ENCODE data around the gene ATG2B. TPM values are rescaled to one million over a fixed set of nuclear protein-coding genes. Genes with fewer than 3 reads are reported as not detected.

ATG2B gene
- total and polyA plus RNA-seq, 2 of the 4 experiments (the other 2 are of a cell fraction) = 6.9 to 22.0 TPM

- no TSS peak for BruUV-seq (replicated peaks)
- H3K4me2 ChIP-seq (ENCODE audit: low read depth, low read length) = no peak overlapping the region
- DNase-seq = peak; percentile 65
- H4K5ac ChIP-seq (ENCODE audit: low read depth, low read length) = no peak overlapping the region
- no peak overlapping the region for H2BK20ac ChIP-seq (ENCODE audit: low read depth, low read length)
- H3K9me1 ChIP-seq (ENCODE audit: insufficient read depth, low read length) = peaks cover 4% of the 10 kb centered on the region; the same call in 1 of the 2 replicates
- no peak overlapping the region for H3K4me3 ChIP-seq (ENCODE audit: insufficient read depth, low read depth, low read length)
- no peaks in the 10 kb centered on the region for H3K4me1 ChIP-seq (ENCODE audit: control insufficient read depth, insufficient read depth, low read length)
- peak; percentile 88 for ATAC-seq (ENCODE audit: low read depth)
- no peak overlapping the region for H3K27ac ChIP-seq (ENCODE audit: insufficient read depth, low read length)
- H2BK5ac ChIP-seq (ENCODE audit: low read depth, low read length, poor library complexity, severe bottlenecking) = no peak overlapping the region
- H2AFZ ChIP-seq (replicated peaks; ENCODE audit: low read length, poor library complexity) = no peak overlapping the region
- peaks cover 6% of the 10 kb centered on the region for H3K36me3 ChIP-seq (ENCODE audit: control insufficient read depth, insufficient read depth, low read length)
- H3K14ac ChIP-seq (replicated peaks; ENCODE audit: low read depth, low read length) = no peak overlapping the region
- H2AK9ac ChIP-seq (replicated peaks; ENCODE audit: low read depth, low read length, poor library complexity) = no peak overlapping the region
- peaks cover 0 to 13% of the 10 kb centered on the region in 2 experiments; a peak in 2 of 4 replicates for H3K79me1 ChIP-seq (ENCODE audit: low read depth in 1 of 2, low read length in 2 of 2)
- no peaks in the 10 kb centered on the region for H3K27me3 ChIP-seq (ENCODE audit: control insufficient read depth, insufficient read depth, low read length)
- H4K8ac ChIP-seq (ENCODE audit: low read depth in 2 of 2, low read length in 2 of 2) = no peak overlapping the region
- no peak overlapping the region for H3K23ac ChIP-seq (ENCODE audit: low read depth, low read length)
- intact Hi-C loops (cut with micrococcal nuclease) (no loop called here), in situ Hi-C loops (cut with MboI; ENCODE audit: low sequenced_read_pairs) (no loop called here), dilution Hi-C loops (cut with HindIII; ENCODE audit: low sequenced_read_pairs, unreplicated experiment) (no loop called here)
- no peaks in the 10 kb centered on the region for H4K20me1 ChIP-seq (ENCODE audit: insufficient read depth, low read length)
- TF ChIP-seq RCOR1 (IDR thresholded peaks at IDR 0.05; ENCODE audit: insufficient replicate concordance, low read length) = no peak
- peak; percentile 18; the same call in 1 of the 2 replicates for TF ChIP-seq MAFK (IDR thresholded peaks at IDR 0.05; ENCODE audit: low read depth, low read length)
- no peak for TF ChIP-seq POLR2A (IDR thresholded peaks at IDR 0.05; ENCODE audit: low read depth, low read length)
- no peak overlapping the region for H3K9ac ChIP-seq (ENCODE audit: low read depth, low read length)
- no peak overlapping the region for H2AK5ac ChIP-seq (ENCODE audit: low read depth, low read length)
- POLR2A ChIA-PET (ENCODE audit: unreplicated experiment) = no interaction called here
- H4K91ac ChIP-seq (ENCODE audit: insufficient read depth, low read depth, low read length) = no peak overlapping the region
- H2BK120ac ChIP-seq (ENCODE audit: low read depth, low read length) = no peak overlapping the region
- WGBS, 2 experiments (ENCODE audit: extremely low coverage in 2 of 2, insufficient read length in 1 of 2) = no CpG with 5 or more reads among the region's 2 CpGs
- CTCF ChIA-PET = interaction anchor here (1.1 kb wide), 1 partner anchor 8 kb away, joined by 3 read pairs; no protein-coding TSS in a partner anchor
- no peak overlapping the region for H3K56ac ChIP-seq (ENCODE audit: extremely low read depth, insufficient read depth, low read length)
- no peak overlapping the region for H3K4ac ChIP-seq (ENCODE audit: low read depth, low read length)
- H2BK15ac ChIP-seq (ENCODE audit: low read depth, low read length) = no peak overlapping the region
- no peaks in the 10 kb centered on the region for H3K9me3 ChIP-seq (ENCODE audit: control insufficient read depth, insufficient read depth, low read length)
- H3K18ac ChIP-seq (ENCODE audit: low read depth, low read length) = no peak overlapping the region
These were observed 20.3 kb upstream of the ATG2B start for GRCh38 chr14:96383445-96383844.

Data from IMR-90 (cell line).